IPS DF 4.7 (cell line): ENCODE results near the gene TUBA1B.

Experiments used
- DNase-seq: peaks from one replicate; pipeline ENCODE4 v3.0.0-alpha.2; 2013; ENCODE audit warnings: low spot score; ENCODE audit errors: extremely low read depth

TUBA1B gene

GRCh38 chr12:49091056-49091835, 39.9 kb downstream of the TUBA1B start:
- no peak for DNase-seq

DNA sequence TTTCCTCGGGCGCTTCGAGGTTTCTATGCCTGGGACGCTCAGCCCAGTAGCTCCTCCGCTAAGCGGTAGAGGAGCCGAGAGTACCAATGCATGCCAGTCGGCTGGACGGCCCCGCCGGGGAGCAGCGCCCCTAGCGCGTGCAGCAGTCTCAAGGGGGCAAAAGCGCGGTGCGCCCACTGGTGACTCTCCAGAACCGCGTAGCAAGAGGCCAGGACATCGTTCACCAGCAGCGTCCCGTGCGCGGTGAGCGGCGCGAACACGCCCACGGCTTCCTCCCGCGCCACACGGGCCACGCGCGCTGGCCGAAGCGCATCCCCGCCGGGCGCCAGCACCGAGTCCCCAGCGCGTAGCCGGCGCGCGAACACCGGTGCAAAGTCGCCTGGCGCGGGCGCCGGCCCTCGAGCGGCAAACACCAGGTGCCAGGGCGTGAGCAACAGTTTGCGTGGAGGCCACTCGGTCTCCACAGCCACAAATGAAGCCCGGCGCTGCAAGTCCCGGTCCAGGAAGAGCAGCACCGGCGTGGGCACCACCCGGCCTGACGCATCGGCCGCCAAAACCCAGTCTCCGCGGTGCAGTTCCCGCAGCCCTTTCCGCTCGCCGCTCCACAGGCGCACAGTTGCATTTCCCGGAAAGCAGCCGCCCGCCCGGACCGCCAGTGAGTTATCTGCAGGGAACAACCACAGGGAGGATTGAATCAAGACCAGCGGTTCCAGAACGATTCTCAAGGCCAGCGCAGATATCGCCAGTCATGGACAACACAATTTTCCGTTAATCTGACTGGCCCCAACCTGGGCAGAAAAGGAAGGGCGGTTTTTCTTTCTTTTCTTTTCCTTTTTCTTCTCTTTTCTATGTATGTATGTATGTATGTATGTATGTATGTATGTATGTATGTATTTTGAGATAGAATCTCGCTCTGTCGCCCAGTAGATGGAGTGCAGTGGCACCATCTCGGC, 41.1 kb downstream of the TUBA1B start:
- no peak for DNase-seq

DNA sequence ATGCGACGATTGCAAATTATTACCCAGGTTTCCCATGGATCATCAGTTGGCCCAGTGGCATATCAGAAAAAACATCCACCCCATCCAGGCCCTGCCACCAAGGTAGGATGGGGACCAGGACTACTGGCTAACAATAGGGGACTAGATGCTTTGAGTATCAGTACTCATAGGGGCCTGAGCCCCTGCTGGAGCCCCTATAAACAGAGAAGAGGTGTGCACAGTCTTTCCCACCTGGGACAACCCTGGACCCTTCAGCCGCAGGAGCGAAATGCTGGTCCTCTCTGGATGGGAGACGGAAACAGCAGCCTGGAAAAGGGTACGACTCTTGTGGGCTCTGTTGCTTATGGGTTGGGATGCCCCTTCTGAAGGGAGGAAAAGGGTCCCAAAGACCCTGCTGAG, 42.3 kb downstream of the TUBA1B start:
- DNase-seq = no peak

DNA sequence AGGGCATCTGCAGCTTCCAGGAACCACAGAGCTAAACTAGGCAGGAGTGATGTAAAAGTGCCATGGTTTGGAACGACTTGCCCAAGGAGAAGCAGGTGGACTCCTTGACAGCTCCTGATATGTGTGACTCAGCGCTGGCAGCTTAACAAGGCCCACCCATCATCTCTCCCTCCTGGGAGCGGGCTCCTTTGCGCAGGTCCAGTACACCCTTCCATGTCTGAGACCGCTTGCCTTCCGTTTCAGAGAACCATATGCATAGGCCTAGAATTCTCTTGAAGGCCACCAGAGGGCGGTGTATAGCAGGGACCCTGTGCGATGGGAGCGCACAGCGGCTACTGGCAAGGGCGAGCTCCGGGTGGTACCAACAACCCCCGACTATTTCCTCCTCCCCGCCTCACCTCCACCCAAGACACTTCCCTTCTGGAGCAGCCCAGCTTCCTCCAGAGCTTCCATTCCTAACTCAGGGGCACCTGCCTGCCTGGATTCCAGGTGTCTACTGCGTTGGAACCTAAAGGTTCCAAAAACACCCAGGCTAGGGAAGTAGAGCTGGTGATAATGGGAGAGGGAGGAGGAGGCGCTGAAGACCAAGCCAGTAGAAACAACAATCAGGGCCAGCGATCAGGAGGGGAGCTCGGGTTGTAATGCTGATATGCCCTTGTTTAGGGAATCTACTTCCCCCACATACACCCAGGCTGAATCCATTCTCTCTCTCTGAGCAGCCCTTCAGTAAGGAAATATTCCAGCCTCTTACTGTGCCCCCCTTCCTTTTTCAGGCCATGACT, 42.9 kb downstream of the TUBA1B start:
- DNase-seq = no peak

GRCh38 chr12:49086116-49086515, 45.1 kb downstream of the TUBA1B start:
- DNase-seq = no peak

DNA sequence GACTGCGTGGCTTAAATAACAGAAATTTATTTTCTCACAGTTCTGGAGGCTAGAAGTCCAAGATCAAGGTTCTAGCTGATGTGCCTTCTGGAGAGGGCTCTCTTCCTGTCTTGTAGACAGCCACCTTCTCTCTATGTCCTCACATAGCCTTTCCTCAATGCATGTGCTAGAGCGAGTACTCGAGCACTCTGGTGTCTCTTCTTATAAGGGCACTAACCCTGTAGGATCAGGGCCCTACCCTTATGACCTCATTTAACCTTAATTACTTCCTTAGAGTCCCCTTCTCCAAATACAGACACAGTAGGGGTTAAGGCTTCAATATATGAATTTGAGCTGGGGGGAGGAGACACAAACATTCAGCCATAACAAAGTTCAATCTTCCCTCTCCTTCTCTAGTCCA, 46.8 kb downstream of the TUBA1B start:
- DNase-seq = no peak

GRCh38 chr12:49079793-49080192, 51.4 kb downstream of the TUBA1B start:
- DNase-seq = no peak
